ENCODE results near the gene ZNF678.

DNA sequence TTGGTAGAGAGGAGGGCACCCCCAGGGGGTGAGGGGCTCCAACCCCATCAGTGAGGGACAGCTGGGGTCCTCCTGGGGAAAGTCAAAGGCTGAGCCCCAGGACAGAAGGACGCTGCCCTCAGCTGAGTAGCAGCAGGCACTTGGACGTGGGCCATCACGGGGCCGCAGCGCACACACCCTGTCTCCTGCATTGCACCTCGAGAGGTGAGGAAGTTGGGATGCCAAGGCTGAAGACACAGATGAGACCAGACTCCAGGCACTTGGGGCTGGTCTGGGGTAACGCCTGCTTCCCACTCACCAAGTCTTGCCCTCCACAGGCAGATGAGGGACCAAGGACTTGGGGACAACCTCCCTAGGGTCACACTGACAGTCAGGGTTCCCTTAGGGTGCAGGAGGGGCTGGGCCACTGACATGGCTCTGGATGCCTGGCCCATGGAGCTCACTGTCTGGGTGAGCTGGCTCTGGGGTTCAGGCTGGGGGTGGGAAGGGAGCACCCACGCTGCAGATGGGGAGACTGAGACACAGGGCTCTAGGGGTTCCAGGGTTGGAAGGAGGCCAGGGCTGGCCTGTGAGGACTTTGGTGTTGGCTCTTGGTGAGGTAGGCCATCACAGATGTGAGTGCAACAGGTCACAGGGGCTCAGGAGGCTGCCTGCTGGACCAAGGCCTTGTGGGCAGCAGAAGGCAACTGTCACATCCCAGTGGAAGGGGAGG is 16.6 kb upstream of the ZNF678 start:
- TF ChIP-seq, protein P1, sequence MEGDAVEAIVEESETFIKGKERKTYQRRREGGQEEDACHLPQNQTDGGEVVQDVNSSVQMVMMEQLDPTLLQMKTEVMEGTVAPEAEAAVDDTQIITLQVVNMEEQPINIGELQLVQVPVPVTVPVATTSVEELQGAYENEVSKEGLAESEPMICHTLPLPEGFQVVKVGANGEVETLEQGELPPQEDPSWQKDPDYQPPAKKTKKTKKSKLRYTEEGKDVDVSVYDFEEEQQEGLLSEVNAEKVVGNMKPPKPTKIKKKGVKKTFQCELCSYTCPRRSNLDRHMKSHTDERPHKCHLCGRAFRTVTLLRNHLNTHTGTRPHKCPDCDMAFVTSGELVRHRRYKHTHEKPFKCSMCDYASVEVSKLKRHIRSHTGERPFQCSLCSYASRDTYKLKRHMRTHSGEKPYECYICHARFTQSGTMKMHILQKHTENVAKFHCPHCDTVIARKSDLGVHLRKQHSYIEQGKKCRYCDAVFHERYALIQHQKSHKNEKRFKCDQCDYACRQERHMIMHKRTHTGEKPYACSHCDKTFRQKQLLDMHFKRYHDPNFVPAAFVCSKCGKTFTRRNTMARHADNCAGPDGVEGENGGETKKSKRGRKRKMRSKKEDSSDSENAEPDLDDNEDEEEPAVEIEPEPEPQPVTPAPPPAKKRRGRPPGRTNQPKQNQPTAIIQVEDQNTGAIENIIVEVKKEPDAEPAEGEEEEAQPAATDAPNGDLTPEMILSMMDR (IDR thresholded peaks at IDR 0.05), result no peak
- TF ChIP-seq POLR2A (IDR thresholded peaks at IDR 0.05), result no peak
